Skeletal muscle tissue (tissue), 4 donors: Measurements from ENCODE around the gene MIPOL1. TPM values are rescaled to one million over a fixed set of nuclear protein-coding genes. Genes with fewer than 3 reads are reported as not detected.
"Not testable (repeated sequence)": the region's sequence is repeated elsewhere in the genome, so short reads cannot be mapped to it uniquely, and the experiment has no call there.

ENCODE experiments used
- H3K27ac ChIP-seq: one replicate; pipeline ENCODE4 v1.7.0; 2013; ENCODE audit warnings: mild to moderate bottlenecking, low read depth, low read length, inconsistent platforms
- H3K27me3 ChIP-seq, 3 donors: one replicate each; pipeline ENCODE4 v1.7.0; 2013; ENCODE audit warnings: low read length in 3 of 3; ENCODE audit not compliant: control insufficient read depth in 3 of 3, insufficient read depth in 3 of 3
- H3K36me3 ChIP-seq, 3 donors: one replicate each; pipeline ENCODE4 v1.7.0; 2013; ENCODE audit warnings: low read length in 3 of 3; ENCODE audit not compliant: control insufficient read depth in 3 of 3, insufficient read depth in 3 of 3
- H3K4me1 ChIP-seq, 3 donors: one replicate each; pipeline ENCODE4 v1.7.0; 2013; ENCODE audit warnings: low read length in 3 of 3, mild to moderate bottlenecking in 3 of 3; ENCODE audit not compliant: control insufficient read depth in 3 of 3, insufficient read depth in 3 of 3
- H3K4me3 ChIP-seq, 3 donors: one replicate each; pipeline ENCODE4 v1.7.0; 2013; ENCODE audit warnings: low read length in 3 of 3
- H3K9ac ChIP-seq, 3 donors: one replicate each; pipeline ENCODE4 v1.7.0; 2013; ENCODE audit warnings: low read length in 3 of 3, mild to moderate bottlenecking in 3 of 3, moderate library complexity in 2 of 3, low read depth in 1 of 3
- H3K9me3 ChIP-seq, 3 donors: one replicate each; pipeline ENCODE4 v1.7.0; 2013; ENCODE audit warnings: low read length in 3 of 3; ENCODE audit not compliant: control insufficient read depth in 3 of 3
- total RNA-seq: library from RNA; depleted of rRNA; stranded (reverse); fragments of >200 nt; gene quantifications from one replicate; pipeline ENCODE4 v1.2.3, GENCODE V29; 2014
- donor health status: Osteomylitis.

MIPOL1 gene
- total RNA-seq, 1 donor from 2014 or later = 16.7 TPM

DNA sequence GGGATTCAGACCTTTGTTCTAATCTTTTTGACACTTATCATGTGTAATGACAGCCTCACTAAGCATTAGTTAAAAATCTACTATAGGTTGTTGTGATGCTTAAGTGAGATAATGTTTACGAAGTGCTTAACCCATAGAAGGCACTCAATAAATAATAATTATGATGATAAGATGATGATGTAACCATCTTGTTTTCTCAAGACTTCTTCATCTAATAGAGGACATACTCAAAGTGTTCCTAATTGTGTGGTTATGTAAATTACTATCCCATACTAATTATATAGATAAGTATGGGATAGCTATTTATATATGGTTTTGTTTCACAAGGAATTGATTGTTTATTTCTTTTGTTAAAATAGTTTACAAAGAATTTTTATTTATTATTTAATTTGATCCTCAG is 76.9 kb downstream of the MIPOL1 start:
- H3K9me3 ChIP-seq = no peaks in the 10 kb centered on the region
- H3K9ac ChIP-seq = no peak overlapping the region
- H3K36me3 ChIP-seq = peaks cover 0 to 5% (median 0%) of the 10 kb centered on the region in 3 donors

DNA sequence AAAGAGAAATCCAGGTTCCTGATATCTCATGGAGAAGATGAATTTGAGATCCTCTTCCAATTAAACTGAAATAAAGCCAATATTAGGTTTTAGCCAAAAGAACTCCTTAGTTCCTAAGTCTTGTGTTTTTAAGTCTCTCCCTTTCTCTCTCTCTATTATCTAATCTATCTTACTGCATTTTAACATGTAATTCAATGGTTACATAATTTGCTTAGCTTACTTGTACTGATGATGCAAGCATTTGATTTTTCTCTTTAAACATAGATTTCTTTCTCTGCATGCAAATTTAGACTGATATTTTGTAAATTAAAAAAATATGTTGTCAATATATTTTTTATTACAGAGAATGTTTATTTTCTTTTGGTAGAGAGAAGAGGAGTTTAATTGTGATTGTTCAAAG is 78.2 kb downstream of the MIPOL1 start:
- Histone ChIP-seq H3K27ac (no peak overlapping the region), H3K4me3 (no peak overlapping the region), H3K9ac (no peak overlapping the region), H3K4me1 (no peaks in the 10 kb centered on the region), H3K36me3 (no peaks in the 10 kb centered on the region), H3K27me3 (no peaks in the 10 kb centered on the region), H3K9me3 (no peaks in the 10 kb centered on the region)

More for the DNA sequence above, 76.9 kb downstream of the MIPOL1 start:
- H3K4me3 ChIP-seq = no peak overlapping the region
- no peak overlapping the region for H3K27ac ChIP-seq
- no peaks in the 10 kb centered on the region for H3K4me1 ChIP-seq
- no peaks in the 10 kb centered on the region for H3K27me3 ChIP-seq

GRCh38 chr14:37278636-37279538 is 81.2 kb downstream of the MIPOL1 start:
- H3K36me3 ChIP-seq = no peaks in the 10 kb centered on the region
- H3K4me1 ChIP-seq = no peaks in the 10 kb centered on the region
- no peaks in the 10 kb centered on the region for H3K9me3 ChIP-seq
- H3K4me3 ChIP-seq = no peak overlapping the region
- H3K9ac ChIP-seq = no peak overlapping the region
- H3K27me3 ChIP-seq = no peaks in the 10 kb centered on the region
- H3K27ac ChIP-seq = no peak overlapping the region

GRCh38 chr14:37279818-37280217 is 82.1 kb downstream of the MIPOL1 start:
- H3K4me3 ChIP-seq = no peak overlapping the region
- no peaks in the 10 kb centered on the region for H3K27me3 ChIP-seq
- no peaks in the 10 kb centered on the region for H3K36me3 ChIP-seq
- H3K9me3 ChIP-seq = no peaks in the 10 kb centered on the region
- no peaks in the 10 kb centered on the region for H3K4me1 ChIP-seq
- no peak overlapping the region for H3K27ac ChIP-seq
- no peak overlapping the region for H3K9ac ChIP-seq

GRCh38 chr14:37284760-37285159 is 87.0 kb downstream of the MIPOL1 start:
- H3K27me3 ChIP-seq = no peaks in the 10 kb centered on the region
- no peak overlapping the region for H3K4me3 ChIP-seq

GRCh38 chr14:37285220-37285619 is 87.5 kb downstream of the MIPOL1 start:
- Histone ChIP-seq H3K9me3 (no peaks in the 10 kb centered on the region), H3K4me1 (no peaks in the 10 kb centered on the region), H3K27me3 (no peaks in the 10 kb centered on the region), H3K4me3 (no peak overlapping the region), H3K27ac (no peak overlapping the region), H3K9ac (no peak overlapping the region), H3K36me3 (peaks cover 3 to 10% (median 3%) of the 10 kb centered on the region in 3 donors)

More at GRCh38 chr14:37284760-37285159, 87.0 kb downstream of the MIPOL1 start:
- H3K27ac ChIP-seq = no peak overlapping the region
- H3K9ac ChIP-seq = no peak overlapping the region
- H3K9me3 ChIP-seq = no peaks in the 10 kb centered on the region
- peaks cover 2 to 10% (median 3%) of the 10 kb centered on the region in 3 donors for H3K36me3 ChIP-seq
- no peaks in the 10 kb centered on the region for H3K4me1 ChIP-seq

DNA sequence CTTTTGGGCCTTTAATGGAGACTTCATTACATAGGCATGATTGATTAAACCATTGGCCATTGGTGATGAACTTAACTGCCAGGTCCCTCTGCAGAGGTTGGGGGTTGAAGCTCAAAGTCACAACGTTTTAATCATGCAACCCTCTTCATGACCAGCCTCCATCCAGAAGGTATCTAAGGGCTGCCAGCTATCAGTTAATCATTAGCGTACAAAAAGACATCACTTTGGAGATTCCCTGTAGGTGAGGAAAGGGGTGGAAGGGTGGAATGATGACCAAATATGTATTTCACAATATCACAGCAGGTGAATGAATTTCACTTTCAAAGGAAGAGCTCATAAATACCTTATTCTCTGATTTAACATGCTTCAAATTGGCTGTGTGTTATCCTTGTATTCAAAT is 92.0 kb downstream of the MIPOL1 start:
- H3K27me3 ChIP-seq = no peaks in the 10 kb centered on the region
- H3K4me3 ChIP-seq = no peak overlapping the region
- H3K9me3 ChIP-seq = no peaks in the 10 kb centered on the region
- no peaks in the 10 kb centered on the region for H3K4me1 ChIP-seq
- no peak overlapping the region for H3K9ac ChIP-seq
- H3K27ac ChIP-seq = no peak overlapping the region
- peaks cover 3 to 14% (median 4%) of the 10 kb centered on the region in 3 donors for H3K36me3 ChIP-seq

DNA sequence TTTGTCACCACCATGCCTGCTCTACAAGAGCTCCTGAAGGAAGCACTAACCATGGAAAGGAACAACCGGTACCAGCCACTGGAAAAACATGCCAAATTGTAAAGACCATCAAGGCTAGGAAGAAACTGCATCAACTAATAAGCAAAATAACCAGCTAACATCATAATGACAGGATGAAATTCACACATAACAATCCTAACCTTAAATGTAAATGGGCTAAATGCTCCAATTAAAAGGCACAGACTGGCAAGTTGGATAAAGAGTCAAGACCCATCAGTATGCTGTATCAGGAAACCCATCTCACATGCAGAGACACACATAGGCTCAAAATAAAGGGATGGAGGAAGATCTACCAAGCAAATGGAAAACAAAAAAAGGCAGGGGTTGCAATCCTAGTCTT is 97.5 kb downstream of the MIPOL1 start:
- H3K9ac ChIP-seq, H3K4me3 ChIP-seq, H3K36me3 ChIP-seq, H3K27ac ChIP-seq, H3K9me3 ChIP-seq, H3K4me1 ChIP-seq, H3K27me3 ChIP-seq: not testable (repeated sequence)

GRCh38 chr14:37311252-37311651 is 113.5 kb downstream of the MIPOL1 start:
- Histone ChIP-seq H3K36me3 (peaks cover 0 to 4% (median 0%) of the 10 kb centered on the region in 3 donors), H3K9ac (no peak overlapping the region), H3K4me3 (no peak overlapping the region), H3K27me3 (no peaks in the 10 kb centered on the region), H3K9me3 (no peaks in the 10 kb centered on the region), H3K4me1 (no peaks in the 10 kb centered on the region), H3K27ac (no peak overlapping the region)

DNA sequence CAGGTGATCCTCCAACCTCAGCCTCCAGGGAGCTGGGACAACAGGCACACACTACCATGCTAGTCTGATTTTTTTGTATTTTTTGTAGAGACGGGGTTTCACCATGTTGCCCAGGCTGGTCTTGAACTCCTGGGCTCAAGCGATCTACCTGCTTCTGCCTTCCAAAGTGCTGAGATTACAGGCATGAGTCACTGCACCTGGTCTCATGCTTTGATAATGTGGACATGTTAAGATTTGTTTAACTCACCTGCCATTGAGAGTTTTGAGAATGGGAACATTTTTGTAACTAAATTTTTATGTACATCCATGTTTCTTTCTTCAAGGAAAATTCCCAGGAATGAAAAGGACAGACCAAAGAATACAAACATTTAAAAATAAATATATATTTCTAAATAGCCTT is 121.2 kb downstream of the MIPOL1 start:
- Histone ChIP-seq H3K4me3 (no peak overlapping the region), H3K27ac (no peak overlapping the region), H3K9ac (no peak overlapping the region), H3K36me3 (peaks cover 0 to 4% (median 0%) of the 10 kb centered on the region in 3 donors), H3K9me3 (no peaks in the 10 kb centered on the region), H3K4me1 (no peaks in the 10 kb centered on the region), H3K27me3 (no peaks in the 10 kb centered on the region)
